Breast epithelium (tissue), 4 donors: ENCODE measurements around the gene TRPT1. TPM values are rescaled to one million over a fixed set of nuclear protein-coding genes. Genes with fewer than 3 reads are reported as not detected.

ENCODE experiments used
- DNase-seq, 2 donors: peaks; one replicate each; pipeline ENCODE4 v3.0.0-alpha.2; 2019; ENCODE audit warnings: low spot score in 2 of 2
- H3K27ac ChIP-seq, 2 donors: fragments of 200-600 bp; sonication (generic) in 1 of 2; one replicate each; pipeline ENCODE4 v1.5.1; 2016 to 2019; ENCODE audit warnings: mild to moderate bottlenecking in 1 of 2
- H3K27me3 ChIP-seq, 2 donors: fragments of 200-600 bp; sonication (generic) in 1 of 2; one replicate each; pipeline versions ENCODE4 v1.5.1 to v1.6.0; 2017 to 2019; ENCODE audit warnings: control low read depth in 1 of 2, mild to moderate bottlenecking in 1 of 2
- H3K36me3 ChIP-seq: fragments of 200-600 bp; one replicate; pipeline ENCODE4 v1.5.1; 2019
- H3K4me1 ChIP-seq, 2 donors: fragments of 200-600 bp; sonication (generic); one replicate each; pipeline ENCODE4 v1.5.1; 2016 to 2019; ENCODE audit warnings: control low read depth in 1 of 2
- H3K4me3 ChIP-seq, 3 donors: fragments of 200-600 bp; sonication (generic); 1 replicate in 2 of 3; 2 replicates in 1 of 3; pipeline ENCODE4 v1.5.1; 2016 to 2019; ENCODE audit warnings: mild to moderate bottlenecking in 3 of 3, moderate library complexity in 2 of 3
- H3K9me3 ChIP-seq, 2 donors: fragments of 200-600 bp; sonication (generic) in 1 of 2; one replicate each; pipeline ENCODE4 v1.5.1; 2016 to 2019; ENCODE audit warnings: control low read depth in 1 of 2
- POLR2A ChIP-seq: fragments of 450-650 bp; IDR thresholded peaks from one replicate; pipeline ENCODE4 v1.6.1; 2016; ENCODE audit warnings: antibody characterized with exemption, mild to moderate bottlenecking, moderate library complexity
- POLR2AphosphoS5 ChIP-seq, 3 donors: sonication (generic); formaldehyde crosslinking; IDR thresholded peaks; one replicate each; pipeline ENCODE4 v1.6.1; 2017; ENCODE audit warnings: antibody characterized with exemption in 3 of 3
- intact Hi-C: fragments of 100-400 bp; cut with DNase I; formaldehyde crosslinking; loops from one replicate; pipeline ENCODE4 v1.15.1; 2023; ENCODE audit warnings: low total_unique reads
- total RNA-seq, 3 donors: library from RNA; depleted of rRNA; stranded (reverse); fragments of >200 nt; gene quantifications; one replicate each; pipeline ENCODE4 v1.1.0, GENCODE V29; 2016
- TF ChIP-seq, protein P1 (sequence below), 3 donors: fragments of 450-650 bp; IDR thresholded peaks; one replicate each; pipeline ENCODE4 v1.5.1; 2016 to 2017; ENCODE audit warnings: antibody characterized with exemption in 3 of 3, mild to moderate bottlenecking in 3 of 3, moderate library complexity in 3 of 3

TRPT1 gene
- total RNA-seq, 3 donors from 2014 or later = 42.9 to 54.1 (median 51.1) TPM

DNA sequence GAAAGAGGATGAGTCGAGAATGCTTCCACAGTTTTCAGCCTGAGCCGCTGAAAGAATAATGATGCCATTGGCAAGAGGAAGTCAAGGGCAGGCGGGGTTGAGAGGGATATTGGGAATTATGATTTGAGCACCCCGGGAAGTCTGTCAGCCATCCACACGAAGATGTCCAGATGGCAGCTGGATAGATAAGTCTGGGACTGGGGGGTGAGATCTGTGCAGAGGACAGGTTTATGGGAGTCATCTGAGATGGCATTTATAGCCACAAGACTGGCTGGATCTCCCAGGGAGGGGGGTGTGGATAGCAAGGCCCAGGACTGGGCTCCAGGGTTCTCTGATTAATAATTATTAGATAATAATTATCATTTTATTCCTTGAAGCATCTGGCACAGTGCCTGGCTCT, 45.1 kb downstream of the TRPT1 start:
- Histone ChIP-seq H3K4me1 (no peaks in the 10 kb centered on the region), H3K4me3 (no peak overlapping the region), H3K9me3 (no peaks in the 10 kb centered on the region), H3K27me3 (no peaks in the 10 kb centered on the region), H3K27ac (peak overlapping the region; percentile 23 to 62), H3K36me3 (no peaks in the 10 kb centered on the region)
- DNase-seq = no peak
- TF ChIP-seq POLR2AphosphoS5 (IDR thresholded peaks at IDR 0.05) (no peak), POLR2A (no peak)
- TF ChIP-seq, protein P1, sequence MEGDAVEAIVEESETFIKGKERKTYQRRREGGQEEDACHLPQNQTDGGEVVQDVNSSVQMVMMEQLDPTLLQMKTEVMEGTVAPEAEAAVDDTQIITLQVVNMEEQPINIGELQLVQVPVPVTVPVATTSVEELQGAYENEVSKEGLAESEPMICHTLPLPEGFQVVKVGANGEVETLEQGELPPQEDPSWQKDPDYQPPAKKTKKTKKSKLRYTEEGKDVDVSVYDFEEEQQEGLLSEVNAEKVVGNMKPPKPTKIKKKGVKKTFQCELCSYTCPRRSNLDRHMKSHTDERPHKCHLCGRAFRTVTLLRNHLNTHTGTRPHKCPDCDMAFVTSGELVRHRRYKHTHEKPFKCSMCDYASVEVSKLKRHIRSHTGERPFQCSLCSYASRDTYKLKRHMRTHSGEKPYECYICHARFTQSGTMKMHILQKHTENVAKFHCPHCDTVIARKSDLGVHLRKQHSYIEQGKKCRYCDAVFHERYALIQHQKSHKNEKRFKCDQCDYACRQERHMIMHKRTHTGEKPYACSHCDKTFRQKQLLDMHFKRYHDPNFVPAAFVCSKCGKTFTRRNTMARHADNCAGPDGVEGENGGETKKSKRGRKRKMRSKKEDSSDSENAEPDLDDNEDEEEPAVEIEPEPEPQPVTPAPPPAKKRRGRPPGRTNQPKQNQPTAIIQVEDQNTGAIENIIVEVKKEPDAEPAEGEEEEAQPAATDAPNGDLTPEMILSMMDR (IDR thresholded peaks at IDR 0.05) = no peak
- intact Hi-C loops = no loop called here

DNA sequence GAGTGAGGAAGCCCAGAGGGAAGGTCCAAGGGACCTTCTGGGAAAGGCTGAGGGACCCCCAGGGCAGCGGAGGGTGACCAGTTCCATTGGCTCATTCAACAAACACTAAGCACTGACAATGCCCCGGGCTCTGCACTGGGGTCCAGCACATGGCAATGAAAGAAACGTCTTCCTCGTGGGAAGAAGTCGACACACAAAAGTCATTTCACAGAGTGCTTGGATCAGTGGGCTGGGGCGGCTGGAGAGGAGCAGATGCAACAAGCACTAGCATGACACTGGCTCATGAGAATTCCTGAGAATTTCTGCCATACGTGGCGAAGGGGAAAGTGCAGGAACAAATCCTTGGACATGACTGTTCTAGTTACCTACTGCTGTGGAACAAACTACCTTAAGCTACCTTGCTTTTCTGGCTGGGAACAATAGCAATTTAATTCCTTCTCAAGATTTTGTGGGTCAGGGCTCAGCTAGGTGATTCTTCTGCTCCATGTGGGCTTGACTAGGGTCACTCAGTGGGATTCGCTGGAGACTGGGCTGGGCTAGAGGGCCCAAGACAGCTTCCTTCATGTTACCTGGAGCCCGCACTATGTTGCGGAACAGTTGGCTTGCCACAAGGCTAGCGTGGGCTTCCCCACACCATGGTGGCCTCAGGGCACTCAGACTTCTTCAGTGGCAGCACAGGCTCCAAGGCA, 46.9 kb downstream of the TRPT1 start:
- TF ChIP-seq, protein P1 (IDR thresholded peaks at IDR 0.05) = no peak
- TF ChIP-seq POLR2AphosphoS5 (IDR thresholded peaks at IDR 0.05) = no peak
- TF ChIP-seq POLR2A = no peak
- DNase-seq = no peak
- Histone ChIP-seq H3K4me1 (no peaks in the 10 kb centered on the region), H3K27me3 (no peaks in the 10 kb centered on the region), H3K27ac (no peak overlapping the region), H3K9me3 (peaks cover 0 to under 1% of the 10 kb centered on the region in 2 donors), H3K36me3 (no peaks in the 10 kb centered on the region), H3K4me3 (no peak overlapping the region)
- intact Hi-C loops = no loop called here

DNA sequence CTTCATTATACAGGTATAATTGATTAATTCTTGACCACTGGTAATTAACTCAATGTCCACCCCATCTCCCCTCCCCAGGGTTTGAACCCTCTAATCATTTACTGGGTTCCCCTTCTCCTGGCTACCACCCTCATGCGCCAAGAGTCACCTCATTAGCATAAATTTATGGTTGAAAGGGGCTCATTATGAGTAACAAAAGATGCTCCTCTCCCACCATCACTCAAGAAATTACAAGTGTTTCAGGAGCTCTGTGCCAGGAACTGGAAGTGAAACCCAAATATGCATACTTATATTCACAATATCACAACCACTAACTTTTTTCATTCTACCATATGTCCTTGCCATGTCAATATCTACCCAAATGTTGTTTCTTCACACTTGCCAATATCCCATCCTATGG, 47.8 kb downstream of the TRPT1 start:
- DNase-seq = no peak
- no peak for TF ChIP-seq POLR2AphosphoS5 (IDR thresholded peaks at IDR 0.05)
- peaks cover 0 to 6% of the 10 kb centered on the region in 2 donors for H3K9me3 ChIP-seq
- intact Hi-C loops = no loop called here
- H3K36me3 ChIP-seq = no peaks in the 10 kb centered on the region
- H3K4me1 ChIP-seq = no peaks in the 10 kb centered on the region
- H3K4me3 ChIP-seq = no peak overlapping the region
- H3K27ac ChIP-seq = no peak overlapping the region
- H3K27me3 ChIP-seq = no peaks in the 10 kb centered on the region

DNA sequence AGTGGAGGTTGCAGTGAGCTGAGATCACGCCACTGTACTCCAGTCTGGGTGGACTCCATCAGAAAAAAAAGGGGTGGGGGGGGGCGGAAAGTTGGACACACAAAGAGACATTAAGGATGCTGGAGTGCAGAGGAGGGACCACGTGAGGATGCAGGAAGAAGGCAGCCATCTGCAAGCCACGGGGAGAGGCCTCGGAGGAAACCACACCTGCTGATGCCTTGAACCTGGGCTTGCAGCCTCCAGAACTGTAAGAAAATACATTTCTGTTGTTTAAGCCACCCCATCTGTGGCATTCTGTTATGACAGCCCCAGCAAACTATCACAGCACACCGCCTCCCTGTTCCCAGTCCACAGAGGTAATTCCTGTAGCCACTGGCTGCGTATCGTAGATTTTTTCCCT, 49.2 kb downstream of the TRPT1 start:
- DNase-seq = no peak
- H3K27me3 ChIP-seq = no peaks in the 10 kb centered on the region
- TF ChIP-seq POLR2A = no peak
- TF ChIP-seq, protein P1 (IDR thresholded peaks at IDR 0.05) = no peak
- no peak for TF ChIP-seq POLR2AphosphoS5 (IDR thresholded peaks at IDR 0.05)
- peaks cover 0 to 6% of the 10 kb centered on the region in 2 donors for H3K9me3 ChIP-seq
- intact Hi-C loops = no loop called here
- no peaks in the 10 kb centered on the region for H3K36me3 ChIP-seq
- H3K27ac ChIP-seq = no peak overlapping the region
- H3K4me3 ChIP-seq = no peak overlapping the region
- H3K4me1 ChIP-seq = no peaks in the 10 kb centered on the region

Other genes with a start within 250 kb of the TRPT1 start
- gene OTUB1, start 239.7 kb downstream of the TRPT1 start, total RNA-seq = 10 to 100 TPM; 50.9 to 81.4 (median 79.3) TPM
- gene FLRT1, start 190.3 kb downstream of the TRPT1 start, total RNA-seq = not detected
- 100 to 1,000 TPM in 1 of 3 donors, 10 to 100 TPM in 2; 19.7 to 113 (median 40.3) TPM for gene MACROD1, start 60.1 kb downstream of the TRPT1 start, total RNA-seq
- gene STIP1, start 40.0 kb downstream of the TRPT1 start, total RNA-seq = 100 to 1,000 TPM in 2 of 3 donors, 10 to 100 TPM in 1; 88.5 to 114 (median 106) TPM
- 10 to 100 TPM; 14.0 to 42.2 (median 17.4) TPM for gene FERMT3, start 19.5 kb downstream of the TRPT1 start, total RNA-seq
- gene NUDT22, start 88 bp upstream of the TRPT1 start, total RNA-seq = 10 to 100 TPM; 34.2 to 58.0 (median 36.7) TPM
- gene DNAJC4, start 4.4 kb upstream of the TRPT1 start, total RNA-seq = 10 to 100 TPM; 23.6 to 33.5 (median 32.6) TPM
- gene VEGFB, start 8.4 kb upstream of the TRPT1 start, total RNA-seq = 100 to 1,000 TPM in 1 of 3 donors, 10 to 100 TPM in 2; 45.1 to 223 (median 53.4) TPM
- gene FKBP2, start 14.9 kb upstream of the TRPT1 start, total RNA-seq = 10 to 100 TPM; 51.4 to 77.3 (median 54.6) TPM
- gene PPP1R14B, start 20.8 kb upstream of the TRPT1 start, total RNA-seq = 100 to 1,000 TPM in 1 of 3 donors, 10 to 100 TPM in 2; 63.0 to 101 (median 64.7) TPM
- 10 to 100 TPM; 15.5 to 20.5 (median 19.0) TPM for gene PLCB3, start 25.3 kb upstream of the TRPT1 start, total RNA-seq
- 100 to 1,000 TPM in 1 of 3 donors, 10 to 100 TPM in 2; 80.3 to 107 (median 87.5) TPM for gene BAD, start 58.5 kb upstream of the TRPT1 start, total RNA-seq
- 10 to 100 TPM in 2 of 3 donors, 1 to 10 TPM in 1; 8.9 to 14.7 (median 11.1) TPM for gene GPR137, start 59.7 kb upstream of the TRPT1 start, total RNA-seq
- 1 to 10 TPM in 1 of 3 donors, not detected in 2; 2.3 TPM for gene KCNK4, start 65.1 kb upstream of the TRPT1 start, total RNA-seq
- gene CATSPERZ, start 74.2 kb upstream of the TRPT1 start, total RNA-seq = 1 to 10 TPM in 1 of 3 donors, not detected in 2; 1.8 TPM
- 10 to 100 TPM; 38.2 to 43.9 (median 39.5) TPM for gene ESRRA, start 79.3 kb upstream of the TRPT1 start, total RNA-seq
- 100 to 1,000 TPM; 206 to 266 (median 262) TPM for gene TRMT112, start 91.4 kb upstream of the TRPT1 start, total RNA-seq
- gene PRDX5, start 91.9 kb upstream of the TRPT1 start, total RNA-seq = 100 to 1,000 TPM; 241 to 327 (median 262) TPM
- gene CCDC88B, start 114.0 kb upstream of the TRPT1 start, total RNA-seq = 10 to 100 TPM in 1 of 3 donors, 1 to 10 TPM in 2; 3.3 to 10.7 (median 5.9) TPM
- 10 to 100 TPM; 16.7 to 20.6 (median 19.4) TPM for gene RPS6KA4, start 133.0 kb upstream of the TRPT1 start, total RNA-seq